GM21529 (cell line): ENCODE measurements around the gene WDR11.
"Not testable (repeated sequence)": the region's sequence is repeated elsewhere in the genome, so short reads cannot be mapped to it uniquely, and the experiment has no call there.

Experiments used
- ATAC-seq: cut with Tn5 transposase; IDR thresholded peaks from one replicate; pipeline ENCODE4 v1.9.1; 2021; ENCODE audit not compliant: unreplicated experiment

Gene WDR11

DNA sequence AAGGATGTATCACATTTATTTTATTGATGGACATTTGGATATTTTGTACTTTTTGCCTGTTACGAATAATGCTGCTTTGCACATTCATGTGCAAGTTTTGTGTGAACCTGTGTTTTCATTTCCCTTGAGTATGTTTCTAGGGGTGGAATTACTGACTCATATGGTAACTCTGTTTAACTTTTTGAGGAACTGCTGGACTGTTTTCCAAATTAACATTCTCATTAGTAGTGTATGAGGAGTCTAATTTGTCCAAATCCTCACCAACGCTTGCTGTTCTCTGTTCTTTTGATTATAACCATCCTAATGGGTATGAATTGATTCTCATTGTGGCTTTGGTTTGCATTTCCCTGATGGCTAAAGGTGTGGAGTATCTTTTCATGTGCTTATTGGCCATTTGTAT lies 3.2 kb downstream of the WDR11 start:
- no peak for ATAC-seq

- no peak for ATAC-seq
Observed at GRCh38 chr10:120861178-120861855, 10.2 kb downstream of the WDR11 start.

GRCh38 chr10:120873741-120874140 lies 22.6 kb downstream of the WDR11 start:
- ATAC-seq: no peak

- no peak for ATAC-seq
Observed at GRCh38 chr10:120883071-120883470, 31.9 kb downstream of the WDR11 start.

DNA sequence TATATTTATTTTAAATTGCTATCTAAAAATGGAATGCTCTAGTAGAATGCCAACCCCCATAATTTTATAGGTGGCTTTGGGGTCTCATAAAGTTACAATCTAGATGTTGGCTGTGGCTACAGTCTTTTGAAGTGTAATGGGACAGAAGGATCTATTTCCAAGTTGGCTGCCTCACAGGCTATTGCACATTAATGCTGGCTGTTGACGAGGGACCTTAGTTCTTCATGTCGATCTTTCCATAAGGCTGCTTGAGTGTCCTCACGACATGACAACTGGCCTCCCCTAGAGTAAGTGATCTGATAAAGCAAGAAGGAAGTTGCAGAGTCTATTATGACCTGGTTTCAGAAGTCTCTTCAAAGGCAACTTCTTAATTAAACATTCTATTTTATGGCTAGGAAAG lies 36.3 kb downstream of the WDR11 start:
- no peak for ATAC-seq

- no peak for ATAC-seq
Observed at GRCh38 chr10:120891365-120891764, 40.2 kb downstream of the WDR11 start.

GRCh38 chr10:120894556-120894955 lies 43.4 kb downstream of the WDR11 start:
- ATAC-seq: no peak

- ATAC-seq: no peak
Observed at GRCh38 chr10:120897343-120897742, 46.2 kb downstream of the WDR11 start.

GRCh38 chr10:120905268-120905667 lies 54.1 kb downstream of the WDR11 start:
- ATAC-seq: no peak

DNA sequence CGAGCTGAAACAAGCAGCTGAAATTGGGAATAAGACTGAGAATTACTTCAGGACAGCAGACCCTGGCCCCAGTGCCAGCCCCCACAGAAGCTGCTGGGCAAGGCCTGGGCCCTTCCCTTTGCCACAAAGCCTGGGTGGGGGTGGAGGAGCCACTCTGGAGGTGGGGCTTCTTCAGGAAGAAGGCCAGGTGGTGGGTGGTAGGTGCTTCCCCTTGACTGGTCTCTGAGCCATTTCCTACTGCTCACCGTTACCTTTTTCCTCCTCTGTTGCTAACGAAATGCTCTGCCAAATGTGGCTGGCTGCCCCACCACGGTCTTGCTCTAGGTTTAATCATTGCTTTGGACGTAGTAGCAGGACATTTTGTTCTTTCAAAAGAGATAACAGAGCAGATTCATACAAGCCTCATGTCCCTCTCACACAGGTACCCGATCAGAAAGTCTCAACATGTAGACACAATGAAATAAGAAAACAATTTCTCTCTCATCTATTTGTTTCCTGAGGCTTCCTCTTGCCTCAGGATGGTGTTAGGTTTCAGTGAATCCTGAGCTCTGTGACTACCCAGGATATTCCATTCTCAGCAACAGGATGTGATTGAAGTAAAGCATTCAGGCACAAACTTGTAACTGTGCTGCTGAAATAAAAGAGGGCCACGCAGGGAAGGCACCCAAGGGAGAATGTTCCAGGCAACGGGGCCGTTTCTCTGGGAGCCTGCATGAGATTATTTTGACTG lies 66.5 kb downstream of the WDR11 start:
- ATAC-seq: no peak

GRCh38 chr10:120923886-120924285 lies 72.7 kb downstream of the WDR11 start:
- not testable (repeated sequence) for ATAC-seq

DNA sequence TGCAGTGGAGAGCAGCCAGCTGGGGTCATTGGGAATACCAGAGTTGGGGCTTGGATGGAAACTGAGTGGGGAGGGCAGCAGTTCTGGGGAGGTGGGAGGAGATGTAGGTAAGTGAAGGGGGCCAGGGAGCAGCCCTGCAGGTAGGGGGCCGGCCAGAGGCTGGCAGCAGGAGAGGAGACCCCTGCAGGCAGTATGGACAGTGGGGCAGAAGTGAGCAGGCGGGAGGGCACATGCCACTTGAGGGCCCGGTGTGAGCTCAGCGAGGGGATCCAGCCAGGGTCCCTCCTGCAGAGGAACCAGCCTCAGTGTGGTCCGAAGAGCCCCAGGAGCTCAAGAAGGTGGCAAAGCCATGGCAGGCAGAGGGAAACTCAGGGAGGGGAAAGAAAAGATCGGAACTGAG lies 75.4 kb downstream of the WDR11 start:
- ATAC-seq: no peak

- no peak for ATAC-seq
Observed at GRCh38 chr10:120927352-120927751, 76.2 kb downstream of the WDR11 start.

DNA sequence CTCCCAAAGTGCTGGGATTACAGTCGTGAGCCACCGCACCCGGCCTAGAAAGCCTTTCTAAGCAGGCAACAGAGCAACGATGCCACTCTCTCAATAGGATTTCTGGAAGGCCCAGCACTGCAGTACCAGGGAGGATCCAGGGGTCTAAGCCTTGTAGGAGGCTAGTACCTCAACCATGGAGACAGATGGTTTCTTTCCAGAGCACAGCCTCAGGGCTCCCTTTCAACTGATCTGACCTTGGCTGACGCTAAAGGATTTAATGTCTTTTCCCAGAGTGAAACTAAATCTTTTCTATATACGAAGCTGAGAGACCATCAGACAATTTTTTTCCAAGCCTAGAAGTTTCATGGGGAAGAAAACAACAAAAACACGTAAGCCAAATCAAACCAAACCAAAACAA lies 78.0 kb downstream of the WDR11 start:
- ATAC-seq: no peak

DNA sequence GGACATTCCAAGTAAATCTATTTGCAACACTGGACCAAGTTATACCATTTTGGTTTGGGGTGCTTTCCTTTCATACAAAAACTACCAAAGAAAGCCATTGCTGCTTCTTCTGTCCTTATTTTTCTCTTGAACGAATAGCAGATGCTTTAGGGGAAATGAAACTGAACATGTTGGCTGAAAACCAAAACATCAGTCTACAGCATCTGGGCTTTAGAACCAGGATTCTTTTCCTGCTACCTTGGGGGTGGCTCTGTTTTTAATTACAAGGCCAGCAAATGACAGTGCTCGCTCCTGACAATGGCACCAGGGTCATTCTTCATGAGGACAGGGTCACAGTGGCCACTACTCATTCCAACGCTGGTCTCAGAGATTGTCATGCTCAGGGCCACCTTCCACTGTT lies 80.3 kb downstream of the WDR11 start:
- peak; percentile 74 for ATAC-seq

GRCh38 chr10:120931999-120932398 lies 80.8 kb downstream of the WDR11 start:
- no peak for ATAC-seq

- ATAC-seq: no peak
Observed at GRCh38 chr10:120938822-120939221, 87.7 kb downstream of the WDR11 start.

GRCh38 chr10:120940299-120940900 lies 89.2 kb downstream of the WDR11 start:
- ATAC-seq: no peak

- ATAC-seq: no peak
Observed at GRCh38 chr10:120941501-120941900, 90.3 kb downstream of the WDR11 start.

DNA sequence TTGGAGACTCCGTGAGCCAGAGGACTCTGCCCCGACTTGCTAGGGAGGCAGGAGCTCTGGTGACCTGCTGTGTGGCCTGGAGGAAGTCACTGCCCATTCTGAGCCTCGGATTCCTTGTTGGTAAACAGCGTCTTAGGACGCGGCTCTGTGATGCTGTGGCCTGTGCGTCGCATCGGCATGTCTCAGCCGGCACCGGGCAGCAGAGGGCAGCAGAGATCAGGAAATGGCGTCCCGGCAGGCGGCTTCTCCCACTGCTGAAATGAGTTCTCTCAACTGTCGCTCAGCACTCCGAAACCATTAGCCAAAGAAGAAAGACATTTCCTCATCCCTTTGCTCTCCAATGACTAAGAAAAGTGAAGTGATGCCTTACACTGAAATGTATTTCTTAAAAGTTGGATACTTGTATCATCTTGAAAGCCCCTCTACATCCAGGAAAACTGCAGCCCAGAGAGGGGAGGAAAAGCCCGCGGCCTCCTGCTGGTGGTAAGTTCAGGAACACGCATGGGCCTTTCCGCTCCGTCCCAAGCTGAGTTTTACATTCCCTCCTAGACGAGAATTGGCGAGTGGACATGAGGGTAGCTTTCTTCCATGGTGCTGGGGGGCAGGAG lies 91.7 kb downstream of the WDR11 start:
- ATAC-seq: peak; percentile 97

GRCh38 chr10:120943542-120943941 lies 92.4 kb downstream of the WDR11 start:
- no peak for ATAC-seq

- no peak for ATAC-seq
Observed at GRCh38 chr10:120944586-120945125, 93.5 kb downstream of the WDR11 start.
